GM21528 (cell line): ENCODE results near the gene FBXW7.

Source experiments
- ATAC-seq: cut with Tn5 transposase; IDR thresholded peaks from one replicate; pipeline ENCODE4 v1.9.1; 2021; ENCODE audit warnings: mild to moderate bottlenecking, moderate library complexity; ENCODE audit not compliant: unreplicated experiment, low FRiP score

Gene FBXW7

GRCh38 chr4:152513078-152513477 lies 22.8 kb downstream of the FBXW7 start:
- no peak for ATAC-seq

DNA sequence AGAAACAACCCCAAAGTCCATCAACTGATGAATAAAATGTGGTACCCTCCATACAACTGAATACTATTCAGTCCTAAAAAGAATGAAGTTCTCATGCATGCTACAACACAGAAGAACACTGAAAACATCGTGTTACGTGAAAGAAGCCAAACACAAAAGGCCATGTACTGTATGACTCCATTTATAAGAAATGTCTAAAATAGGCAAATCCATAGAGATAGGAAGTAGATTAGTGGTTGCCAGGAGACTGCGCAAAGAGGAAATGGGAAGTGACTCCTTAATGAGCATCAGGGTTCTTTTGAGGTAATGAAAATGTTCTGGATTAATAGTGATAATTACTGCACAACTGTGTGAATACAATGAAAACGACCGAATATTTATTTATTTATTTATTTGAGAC lies 23.4 kb downstream of the FBXW7 start:
- no peak for ATAC-seq

GRCh38 chr4:152510349-152511147 lies 25.3 kb downstream of the FBXW7 start:
- no peak for ATAC-seq

- no peak for ATAC-seq
Observed at GRCh38 chr4:152509595-152510225, 26.2 kb downstream of the FBXW7 start.

GRCh38 chr4:152508818-152509217 lies 27.1 kb downstream of the FBXW7 start:
- no peak for ATAC-seq

GRCh38 chr4:152508386-152508785 lies 27.5 kb downstream of the FBXW7 start:
- ATAC-seq: no peak

DNA sequence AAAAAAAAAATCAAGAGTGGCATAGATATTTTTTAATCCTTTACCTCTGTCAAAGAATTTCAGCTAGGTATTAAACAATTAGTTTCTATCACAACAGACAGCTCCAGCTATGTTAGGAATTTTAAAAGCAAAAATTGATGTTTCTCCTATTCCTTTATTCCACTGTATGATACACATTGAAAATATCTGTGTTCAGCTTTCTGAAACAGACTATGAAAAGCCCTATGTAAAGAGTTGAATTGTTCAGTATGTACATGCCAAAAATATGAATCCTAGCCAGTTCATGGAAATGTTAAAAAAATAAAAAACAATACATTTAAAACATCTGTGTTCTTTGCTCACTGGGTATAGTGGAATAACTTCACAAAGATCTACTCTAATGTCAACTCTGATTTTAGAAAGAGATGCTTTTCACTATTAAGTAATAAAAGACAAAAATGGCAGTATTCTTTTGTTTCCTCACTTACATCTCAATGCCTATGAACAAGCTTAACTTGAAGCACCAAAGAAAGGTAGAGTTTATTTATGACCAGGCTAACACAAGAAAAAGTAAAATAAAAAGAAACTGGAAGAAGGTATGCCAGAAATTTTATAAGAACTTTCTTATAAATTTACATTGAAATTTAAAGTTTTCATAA lies 32.1 kb downstream of the FBXW7 start:
- no peak for ATAC-seq

DNA sequence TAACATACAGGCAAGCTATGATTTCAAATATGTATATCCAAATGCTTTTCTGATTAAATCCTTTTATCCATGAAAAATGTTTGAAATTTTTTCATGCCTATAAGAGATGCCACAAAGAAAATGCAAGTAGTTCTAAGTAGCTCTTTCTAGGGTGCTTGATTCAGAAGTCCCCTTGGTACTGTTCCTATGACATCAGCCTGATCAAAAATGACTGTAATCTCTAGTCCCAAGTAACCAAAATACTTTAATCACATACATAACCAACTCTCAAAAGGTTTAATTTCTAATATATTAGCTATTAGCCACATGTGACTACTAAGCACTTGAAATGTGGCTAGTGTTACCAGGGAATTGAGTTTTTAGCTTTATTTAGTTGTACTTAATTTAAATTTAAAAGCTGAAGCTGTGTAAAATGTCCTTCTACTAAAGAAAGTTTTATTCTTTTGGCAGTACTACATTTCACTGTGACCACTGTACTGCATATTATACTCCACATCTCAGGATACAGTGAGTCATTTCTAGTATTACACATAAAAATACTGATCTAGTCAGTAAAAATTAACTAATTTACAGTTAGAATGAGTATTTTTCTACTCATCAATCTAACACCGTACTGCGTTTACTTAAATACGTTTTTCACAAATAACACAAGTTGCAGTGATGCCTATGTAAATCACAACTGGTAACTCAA lies 33.9 kb downstream of the FBXW7 start:
- no peak for ATAC-seq

DNA sequence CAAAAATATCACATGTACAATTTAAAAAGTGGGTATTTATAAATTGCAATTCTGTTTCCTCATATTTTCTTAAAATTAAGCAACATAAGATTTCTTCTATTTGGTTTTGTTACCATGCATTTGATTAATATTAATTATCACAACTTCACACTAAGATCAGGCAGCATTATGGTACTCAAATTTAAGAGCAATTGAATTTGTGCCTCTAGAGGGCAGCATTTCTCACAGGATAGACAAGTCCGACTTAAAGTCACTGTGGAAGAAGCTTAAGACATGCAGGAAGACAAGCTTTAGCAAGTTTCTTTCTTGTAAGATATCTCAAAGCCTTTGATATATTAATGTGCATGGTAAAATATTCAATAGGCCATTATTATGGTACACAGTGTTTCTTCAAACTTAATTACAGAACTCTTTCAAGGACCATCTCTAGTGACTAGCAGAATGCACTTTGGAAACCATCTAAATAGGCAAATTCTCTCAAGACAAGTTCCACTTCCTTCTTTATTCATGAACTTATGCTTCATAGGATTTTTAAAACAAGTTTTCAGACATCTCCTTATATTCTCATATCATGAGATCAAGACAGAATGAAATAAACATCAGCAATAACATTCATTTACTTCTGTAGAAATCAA lies 35.0 kb downstream of the FBXW7 start:
- ATAC-seq: peak; percentile 68

DNA sequence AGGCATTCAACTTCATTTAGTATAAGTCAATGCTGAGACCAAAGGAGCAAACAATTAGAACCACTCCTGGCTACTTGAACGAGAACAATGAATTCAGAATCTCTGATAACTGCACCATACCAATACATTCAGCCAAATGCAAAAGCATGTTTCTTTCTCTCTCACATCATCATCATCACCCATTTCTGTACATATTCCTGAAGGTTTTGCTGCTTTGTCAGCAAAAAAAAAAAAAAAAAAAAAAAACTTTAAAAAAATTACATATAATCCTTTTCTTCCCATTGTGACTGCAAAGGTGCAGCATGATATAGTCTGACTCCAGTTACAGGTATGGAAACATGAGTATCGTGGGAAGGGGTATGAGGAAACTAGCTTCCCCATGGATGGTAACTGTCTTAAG lies 35.6 kb downstream of the FBXW7 start:
- no peak for ATAC-seq

GRCh38 chr4:152499344-152499743 lies 36.5 kb downstream of the FBXW7 start:
- ATAC-seq: no peak

- ATAC-seq: no peak
Observed at GRCh38 chr4:152494020-152494419, 41.9 kb downstream of the FBXW7 start.

- ATAC-seq: no peak
Observed at GRCh38 chr4:152488246-152488645, 47.6 kb downstream of the FBXW7 start.

DNA sequence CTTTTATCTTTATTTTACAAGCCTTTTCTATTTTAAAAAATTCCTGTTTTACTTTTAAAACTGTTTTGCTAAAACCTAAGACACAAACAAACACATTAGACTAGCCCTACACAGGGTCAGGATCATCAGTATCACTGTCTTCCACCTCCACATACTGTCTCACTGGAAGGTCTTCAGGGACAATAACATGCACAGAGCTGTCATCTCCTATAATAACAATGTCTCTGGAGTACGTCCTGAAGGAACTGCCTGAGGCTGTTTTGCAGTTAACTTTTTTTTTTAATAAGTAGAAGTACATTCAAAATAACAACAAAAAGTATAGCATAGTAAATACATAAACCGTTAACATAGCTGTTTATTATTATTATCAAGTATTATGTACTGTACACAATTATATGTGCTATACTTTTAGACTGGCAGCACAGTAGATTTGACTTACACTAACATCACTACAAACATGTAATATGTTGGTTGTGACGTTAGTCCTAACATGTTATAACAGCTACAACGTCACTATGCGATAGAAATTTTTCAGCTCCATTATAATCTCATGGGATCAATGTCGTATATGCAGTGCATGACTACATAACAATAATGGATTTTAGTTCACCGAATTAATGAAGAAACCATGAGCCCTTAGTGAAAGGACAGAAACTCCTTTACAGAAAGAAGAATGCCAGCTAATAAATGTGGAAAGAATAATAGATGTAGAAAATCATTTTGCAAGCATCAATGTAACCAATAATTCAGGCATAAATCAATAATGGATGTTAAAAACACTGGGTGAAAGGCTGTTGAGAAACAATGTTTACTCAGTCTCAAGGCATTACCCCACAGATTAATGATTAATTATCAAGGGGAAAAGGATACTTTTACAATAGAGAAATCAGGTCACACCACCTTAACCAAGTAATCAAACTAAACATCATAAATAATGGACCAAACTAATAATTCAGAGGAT lies 49.2 kb downstream of the FBXW7 start:
- ATAC-seq: no peak

DNA sequence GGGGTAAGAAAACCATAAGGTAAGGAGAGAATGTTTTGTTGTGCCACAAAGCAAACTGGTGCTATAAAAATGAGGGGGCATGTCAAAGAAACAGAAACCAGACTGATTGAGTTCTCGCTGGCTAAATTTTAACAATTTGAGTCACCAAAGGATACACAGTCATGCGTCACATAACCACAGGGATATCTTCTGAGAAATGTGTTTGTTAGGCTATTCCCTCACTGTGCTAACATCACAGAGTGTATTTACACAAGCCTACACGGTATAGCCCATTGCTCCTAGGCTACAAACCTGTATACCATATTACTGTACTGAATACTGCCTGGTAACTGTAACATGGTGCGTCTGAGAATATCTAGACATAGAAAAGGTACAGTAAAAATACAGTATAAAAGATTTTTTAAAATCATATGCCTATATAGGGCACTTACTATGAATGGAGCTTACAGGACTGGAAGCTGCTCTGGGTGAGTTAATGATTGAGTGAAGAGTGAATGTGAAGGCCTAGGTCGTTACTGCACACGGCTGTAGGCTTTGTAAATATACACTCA lies 50.1 kb downstream of the FBXW7 start:
- peak; percentile 98 for ATAC-seq

- no peak for ATAC-seq
Observed at GRCh38 chr4:152482211-152482610, 53.7 kb downstream of the FBXW7 start.

DNA sequence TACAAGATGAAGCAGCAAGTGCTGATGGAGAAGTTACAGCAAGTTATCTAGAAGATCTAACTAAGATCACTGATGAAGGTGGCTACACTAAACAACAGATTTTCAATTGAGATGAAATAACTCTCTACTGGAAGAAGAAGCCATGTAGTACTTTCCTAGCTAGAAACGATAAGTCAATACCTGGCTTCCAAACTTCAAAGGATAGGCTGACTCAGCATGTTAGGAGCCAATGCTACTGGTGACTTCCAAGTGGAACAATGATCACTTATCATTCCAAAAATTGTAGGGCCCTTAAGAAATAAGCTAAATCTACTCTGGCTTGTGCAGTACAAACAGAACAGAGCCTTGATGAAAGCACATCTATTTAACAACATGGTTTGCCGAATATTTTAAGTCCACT lies 55.0 kb downstream of the FBXW7 start:
- ATAC-seq: no peak

DNA sequence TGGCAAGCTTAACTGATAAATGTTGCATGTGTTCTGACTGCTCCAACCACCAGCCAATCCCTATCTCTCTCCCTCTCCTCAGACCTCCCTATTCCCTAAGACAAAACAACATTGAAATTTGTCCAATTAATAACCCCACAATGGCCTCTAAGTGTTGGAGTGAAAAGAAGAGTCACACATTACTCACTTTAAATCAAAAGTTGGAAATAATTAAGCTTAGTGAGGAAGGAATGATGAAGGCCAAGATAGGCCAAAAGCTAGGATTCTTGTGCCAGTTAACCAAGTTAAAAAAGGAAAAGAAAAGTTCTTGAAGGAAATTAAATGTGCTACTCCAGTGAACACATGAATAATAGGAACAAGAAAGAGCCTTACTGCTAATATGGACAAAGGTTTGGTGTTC lies 55.6 kb downstream of the FBXW7 start:
- no peak for ATAC-seq

DNA sequence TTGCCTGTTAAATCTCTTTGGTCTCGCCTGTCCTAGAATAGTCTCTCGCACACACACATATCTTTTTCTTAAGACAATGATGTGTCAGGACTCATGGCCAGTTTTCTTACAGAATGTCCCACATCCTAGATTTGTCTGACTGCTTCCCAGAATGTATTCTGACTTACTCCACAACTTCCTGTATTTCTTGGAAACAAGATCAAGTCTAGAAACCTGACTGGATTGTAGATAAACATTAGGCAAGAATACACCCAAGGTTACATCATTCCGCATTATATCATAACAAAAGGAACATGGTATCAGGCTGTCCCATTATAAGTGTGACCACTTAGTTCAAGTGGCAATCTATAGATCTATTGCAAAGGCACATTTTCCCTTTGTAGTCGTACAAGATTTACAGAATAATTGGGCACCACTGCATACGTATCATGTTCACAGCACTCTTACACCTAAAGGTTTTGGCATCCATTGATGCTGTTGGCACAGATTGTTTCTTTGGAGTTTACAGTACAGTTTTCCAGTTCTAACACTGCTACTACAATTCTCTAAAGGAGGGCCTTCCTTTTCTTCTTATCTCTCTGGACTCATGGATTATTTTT lies 56.4 kb downstream of the FBXW7 start:
- ATAC-seq: no peak
